HCT116 (cell line): Measurements from ENCODE around the gene NPDC1. TPM values are rescaled to one million over a fixed set of nuclear protein-coding genes. Genes with fewer than 3 reads are reported as not detected.

Experiments used
- ATAC-seq: fragments of 200-7000 bp; cut with Tn5 transposase; 2 replicates; pipeline ENCODE4 v1.9.1; 2020; ENCODE audit warnings: mild to moderate bottlenecking, moderate library complexity
- BruUV-seq: library from RNA; stranded (reverse); fragments of 400-500 nt; replicated peaks from 2 replicates; lab custom pipeline; 2021; lab: Mats Ljungman, UMichigan
- CTCF ChIA-PET: fragments of 300-600 bp; sonication (Branson Sonifier 250); formaldehyde crosslinking; loops from one replicate; lab custom pipeline; 2021; ENCODE audit warnings: antibody characterized with exemption; lab: Charles Lee
- POLR2A ChIA-PET: fragments of 300-600, 350-600 bp; sonication (Branson Sonifier 250); formaldehyde crosslinking; loops from one replicate; lab custom pipeline; 2021; ENCODE audit warnings: antibody characterized with exemption; lab: Charles Lee
- RAD21 ChIA-PET, 2 experiments: fragments of 300-600 bp; sonication (Branson Sonifier 250); formaldehyde crosslinking; loops; one replicate each; lab custom pipeline; 2023; ENCODE audit warnings: low total read pairs in 2 of 2; ENCODE audit not compliant: uncharacterized antibody in 2 of 2, unreplicated experiment in 2 of 2, low non-redundant PET in 1 of 2; lab: Charles Lee
- DNase-seq: peaks from one replicate; pipeline ENCODE4 v3.0.0-alpha.2; 2010; ENCODE audit warnings: low read depth, low spot score
- H2AFZ ChIP-seq: fragments of 200-600 bp; shearing (Covaris generic), sonication (generic); 2 replicates; pipeline ENCODE4 v1.6.1; 2017; ENCODE audit warnings: low read depth, mixed run types, mixed read lengths, antibody characterized with exemption, low read length; ENCODE audit not compliant: poor library complexity, severe bottlenecking
- H3K27ac ChIP-seq: 2 replicates; pipeline ENCODE4 v1.5.1; 2012; ENCODE audit warnings: low read depth, low read length
- H3K27me3 ChIP-seq: fragments of 200-600 bp; sonication (generic); 2 replicates; pipeline ENCODE4 v1.6.1; 2016; ENCODE audit warnings: mixed run types, low read length, mixed read lengths; ENCODE audit not compliant: insufficient read depth
- H3K36me3 ChIP-seq, 2 experiments: fragments of 200-500 bp in 1 of 2; fragments of 200-600 bp in 1 of 2; sonication (Bioruptor generic) in 1 of 2; sonication (generic) in 1 of 2; 2 replicates each; pipeline versions ENCODE4 v1.5.1 to v1.6.1; 2014 to 2016; ENCODE audit warnings: low read length in 2 of 2, inconsistent platforms in 1 of 2, mixed read lengths in 1 of 2, mixed run types in 1 of 2; ENCODE audit not compliant: insufficient read depth in 2 of 2, control insufficient read depth in 1 of 2
- H3K4me1 ChIP-seq, 2 experiments: fragments of 200-600 bp in 1 of 2; sonication (generic) in 1 of 2; 2 replicates each; pipeline versions ENCODE4 v1.5.1 to v1.6.1; 2012 to 2017; ENCODE audit warnings: low read length in 2 of 2, inconsistent platforms in 1 of 2, mild to moderate bottlenecking in 1 of 2, mixed read lengths in 1 of 2, mixed run types in 1 of 2, moderate library complexity in 1 of 2; ENCODE audit not compliant: insufficient read depth in 2 of 2, control insufficient read depth in 1 of 2
- H3K4me2 ChIP-seq: fragments of 200-600 bp; sonication (generic); 2 replicates; pipeline ENCODE4 v1.6.1; 2017; ENCODE audit warnings: mixed run types, low read length, mixed read lengths
- H3K4me3 ChIP-seq, 2 experiments: fragments of 200-600 bp in 1 of 2; sonication (generic) in 1 of 2; replicated peaks in 1 of 2; 2 replicates each; pipeline ENCODE4 v1.5.1; 2011 to 2016; ENCODE audit warnings: low read length in 2 of 2, control low read depth in 1 of 2, low read depth in 1 of 2, mild to moderate bottlenecking in 1 of 2, mixed read lengths in 1 of 2, mixed run types in 1 of 2
- H3K79me2 ChIP-seq: fragments of 200-600 bp; sonication (generic); 2 replicates; pipeline ENCODE4 v1.6.1; 2017; ENCODE audit warnings: mild to moderate bottlenecking, mixed run types, low read length, moderate library complexity, mixed read lengths; ENCODE audit not compliant: insufficient read depth
- H3K9ac ChIP-seq: fragments of 200-600 bp; sonication (generic); 2 replicates; pipeline ENCODE4 v1.6.1; 2016; ENCODE audit warnings: low read length, mixed read lengths
- H3K9me2 ChIP-seq: fragments of 200-600 bp; sonication (generic), shearing (Covaris generic); 2 replicates; pipeline ENCODE4 v1.6.1; 2017; ENCODE audit warnings: mixed run types, mild to moderate bottlenecking, moderate library complexity; ENCODE audit not compliant: insufficient read depth
- H3K9me3 ChIP-seq, 2 experiments: fragments of 200-500 bp in 1 of 2; fragments of 200-600 bp in 1 of 2; sonication (Bioruptor generic) in 1 of 2; sonication (generic) in 1 of 2; 2 replicates each; pipeline ENCODE4 v1.6.1; 2014 to 2017; ENCODE audit warnings: low read length in 2 of 2, mixed read lengths in 2 of 2, inconsistent platforms in 1 of 2, low read depth in 1 of 2, mild to moderate bottlenecking in 1 of 2, mixed run types in 1 of 2, moderate library complexity in 1 of 2; ENCODE audit not compliant: control insufficient read depth in 1 of 2, insufficient read depth in 1 of 2
- H4K20me1 ChIP-seq: fragments of 200-600 bp; sonication (generic), shearing (Covaris generic); 2 replicates; pipeline ENCODE4 v1.6.1; 2017; ENCODE audit warnings: mixed run types, mild to moderate bottlenecking, moderate library complexity; ENCODE audit not compliant: insufficient read depth
- CBX3 ChIP-seq: IDR thresholded peaks from 2 replicates; pipeline ENCODE4 v1.6.1; 2012; ENCODE audit warnings: low read depth
- EZH2 ChIP-seq: fragments of 200-600 bp; sonication (generic); IDR thresholded peaks from 2 replicates; pipeline ENCODE4 v1.6.1; 2017; ENCODE audit warnings: antibody characterized with exemption, mixed run types
- POLR2AphosphoS5 ChIP-seq: IDR thresholded peaks from 2 replicates; pipeline ENCODE4 v1.6.1; 2011; ENCODE audit warnings: mild to moderate bottlenecking, low read depth, low read length, moderate library complexity
- RAD21 ChIP-seq: IDR thresholded peaks from 2 replicates; pipeline ENCODE4 v1.6.1; 2012; ENCODE audit warnings: low read depth, mild to moderate bottlenecking
- REST ChIP-seq: IDR thresholded peaks from 2 replicates; pipeline ENCODE4 v1.6.1; 2012; ENCODE audit warnings: low read depth
- SP1 ChIP-seq: IDR thresholded peaks from 2 replicates; pipeline ENCODE4 v1.6.1; 2012; ENCODE audit warnings: low read depth
- TCF7L2 ChIP-seq: IDR thresholded peaks from 2 replicates; pipeline ENCODE4 v1.7.0; 2011; ENCODE audit warnings: borderline replicate concordance, inconsistent platforms; ENCODE audit not compliant: insufficient read depth, insufficient read length; ENCODE audit errors: extremely low read depth
- YY1 ChIP-seq: IDR thresholded peaks from 2 replicates; pipeline ENCODE4 v1.6.1; 2011; ENCODE audit warnings: low read length, low read depth, moderate library complexity, mild to moderate bottlenecking; ENCODE audit not compliant: insufficient replicate concordance; ENCODE audit errors: extremely low read depth
- ZBTB33 ChIP-seq: IDR thresholded peaks from 2 replicates; pipeline ENCODE4 v1.6.1; 2011; ENCODE audit warnings: mild to moderate bottlenecking, low read length, moderate library complexity; ENCODE audit not compliant: insufficient replicate concordance; ENCODE audit errors: extremely low read depth
- ZNF274 ChIP-seq: fragments of 200-500 bp; sonication (Bioruptor generic); IDR thresholded peaks from 2 replicates; pipeline ENCODE4 v1.6.1; 2014; ENCODE audit warnings: mild to moderate bottlenecking, low read depth, low read length, inconsistent platforms
- intact Hi-C: fragments of 100-400 bp; cut with micrococcal nuclease; formaldehyde crosslinking; loops from 2 replicates; pipeline ENCODE4 v1.10.0; 2022
- total RNA-seq: library from RNA; stranded (reverse); gene quantifications from one replicate; pipeline ENCODE4 v1.2.1, GENCODE V29; 2021; ENCODE audit not compliant: unreplicated experiment

Gene NPDC1
- total RNA-seq, 1 experiment from 2014 or later: 98.8 TPM

- TF ChIP-seq YY1 (no peak), EZH2 (no peak), ZNF274 (no peak), RAD21 (no peak), SP1 (no peak)
Measured at GRCh38 chr9:137084526-137084925, 38.5 kb upstream of the NPDC1 start (continued).

- ChIA-PET CTCF (interaction anchor here (1.6 to 4.8 kb wide), 3 partner anchors 14 to 37 kb away, joined by 3 to 49 read pairs (median 9); partner anchors contain the start of genes NPDC1 and SAPCD2), POLR2A (interaction anchor here (4.8 kb wide), 1 partner anchor 14 kb away, joined by 43 read pairs; the partner anchor contains the start of gene SAPCD2), RAD21 (interaction anchor here in 1 of 2 experiments (0.6 kb wide), 1 partner anchor 11 kb away, joined by 4 read pairs; no protein-coding TSS in a partner anchor)
- H3K36me3 ChIP-seq: peaks cover 0 to 5% of the 10 kb centered on the region in 2 experiments; a peak in 1 of 4 replicates
- BruUV-seq: no TSS peak
- peak; percentile 99 for TF ChIP-seq TCF7L2
- TF ChIP-seq REST: no peak
- TF ChIP-seq POLR2AphosphoS5: peak; percentile 63; the same call in 1 of the 2 replicates
- TF ChIP-seq YY1: peak; percentile 68
- peak; percentile 77 for TF ChIP-seq ZBTB33
- TF ChIP-seq CBX3: no peak
- H3K4me1 ChIP-seq: peaks cover 38 to 63% of the 10 kb centered on the region in 2 experiments
- no peaks in the 10 kb centered on the region for H3K27me3 ChIP-seq
- peak overlapping the region; percentile 98 for H3K4me2 ChIP-seq
- intact Hi-C loops: no loop called here
- peak; percentile 94 for DNase-seq
- no peaks in the 10 kb centered on the region for H3K9me3 ChIP-seq
- peak; percentile 49 for ATAC-seq
- peak overlapping the region; percentile 50 for H3K9ac ChIP-seq
- peaks cover 14% of the 10 kb centered on the region; the same call in 1 of the 2 replicates for H3K79me2 ChIP-seq
- H3K4me3 ChIP-seq: peak overlapping the region in 1 of 2 experiments; percentile 23; a peak in 3 of 4 replicates
- H2AFZ ChIP-seq: no peak overlapping the region
- no peaks in the 10 kb centered on the region for H4K20me1 ChIP-seq
- no peaks in the 10 kb centered on the region for H3K9me2 ChIP-seq
- H3K27ac ChIP-seq: peak overlapping the region; percentile 98
Measured at GRCh38 chr9:137083394-137084004, 37.5 kb upstream of the NPDC1 start.
